Measurements from ENCODE around the gene PARL. TPM values are rescaled to one million over a fixed set of nuclear protein-coding genes. Genes with fewer than 3 reads are reported as not detected.

The PARL gene
- total and polyA plus RNA-seq, 2 of the 8 experiments (the other 6 are each of a cell fraction or from before 2014, with no cell fraction given), result 62.7 to 85.0 TPM

DNA sequence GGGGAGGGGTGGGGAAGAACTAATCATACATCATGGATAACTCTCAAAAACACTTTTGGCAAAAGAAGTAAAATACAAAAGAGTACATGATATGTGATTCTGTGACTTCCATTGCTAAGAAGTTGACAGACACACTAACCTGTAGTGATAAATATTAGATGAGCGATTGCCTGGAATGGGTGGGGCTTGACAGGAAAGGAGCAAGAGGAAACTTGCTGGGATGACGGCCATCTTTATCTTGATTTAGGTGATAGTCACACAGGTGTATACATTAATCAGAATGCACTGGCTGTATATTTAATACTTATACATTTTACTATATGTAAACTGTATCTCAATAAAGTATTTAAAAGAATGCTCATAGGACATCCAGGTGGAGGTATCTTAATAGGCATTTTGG, 13.1 kb downstream of the PARL start (continued):
- TF ChIP-seq CHD7 (IDR thresholded peaks at IDR 0.05; ENCODE audit: insufficient replicate concordance, low read length), result no peak

Data from H1 (cell line).